Natural killer cell (primary cell): ENCODE data around the gene SLC32A1. TPM values are rescaled to one million over a fixed set of nuclear protein-coding genes. Genes with fewer than 3 reads are reported as not detected.
A peak's percentile ranks its signal among the peaks of the same experiment; 100 is the strongest.

Experiments used
- ATAC-seq, 3 donors: fragments of 150-1000 bp in 2 of 3; fragments of 200-7000 bp in 1 of 3; cut with Tn5 transposase; 1 replicate in 1 of 3; 2 replicates in 2 of 3; pipeline ENCODE4 v1.10.0; 2021; ENCODE audit warnings: mild to moderate bottlenecking in 2 of 3, moderate library complexity in 2 of 3
- DNase-seq, 2 donors: peaks; one replicate each; pipeline versions ENCODE4 v3.0.0 to v3.0.0-alpha.2; 2013 to 2021; ENCODE audit warnings: mixed read lengths in 1 of 2
- H3K27ac ChIP-seq: one replicate; pipeline ENCODE4 v1.5.1; 2013; ENCODE audit warnings: mild to moderate bottlenecking, low read length
- H3K27me3 ChIP-seq: one replicate; pipeline ENCODE4 v1.6.1; 2013; ENCODE audit warnings: low read length; ENCODE audit not compliant: control insufficient read depth, insufficient read depth
- H3K36me3 ChIP-seq: one replicate; pipeline ENCODE4 v1.6.1; 2013; ENCODE audit warnings: low read length; ENCODE audit not compliant: control insufficient read depth, insufficient read depth
- H3K4me1 ChIP-seq: one replicate; pipeline ENCODE4 v1.6.1; 2013; ENCODE audit warnings: low read length; ENCODE audit not compliant: control insufficient read depth, insufficient read depth
- H3K4me3 ChIP-seq: one replicate; pipeline ENCODE4 v1.5.1; 2013; ENCODE audit warnings: low read length
- H3K9me3 ChIP-seq: one replicate; pipeline ENCODE4 v1.6.1; 2013; ENCODE audit warnings: low read length; ENCODE audit not compliant: control insufficient read depth, insufficient read depth
- H3K27ac Mint-ChIP-seq, 2 donors: one replicate each; pipeline ENCODE4 v1.8.0; 2022; ENCODE audit warnings: mild to moderate bottlenecking in 2 of 2, mixed read lengths in 2 of 2, moderate library complexity in 1 of 2
- H3K27me3 Mint-ChIP-seq, 2 donors: one replicate each; pipeline ENCODE4 v1.8.0; 2022; ENCODE audit warnings: low read depth in 2 of 2, mixed read lengths in 2 of 2
- H3K36me3 Mint-ChIP-seq: one replicate; pipeline ENCODE4 v1.8.0; 2022; ENCODE audit warnings: mixed read lengths
- H3K4me1 Mint-ChIP-seq, 2 donors: one replicate each; pipeline ENCODE4 v1.8.0; 2022; ENCODE audit warnings: mixed read lengths in 2 of 2
- H3K4me3 Mint-ChIP-seq: one replicate; pipeline ENCODE4 v1.8.0; 2022; ENCODE audit warnings: mild to moderate bottlenecking, moderate library complexity, mixed read lengths
- H3K9me3 Mint-ChIP-seq, 2 donors: one replicate each; pipeline ENCODE4 v1.8.0; 2022; ENCODE audit warnings: mixed read lengths in 2 of 2
- CTCF ChIP-seq: fragments of 200-600 bp; IDR thresholded peaks from one replicate; pipeline ENCODE4 v1.8.0; 2022; ENCODE audit warnings: antibody characterized with exemption
- WGBS: methylation state at CpG from one replicate; pipeline ENCODE4 v1.1.7; 2013; ENCODE audit warnings: missing lambda C conversion rate; ENCODE audit not compliant: insufficient coverage; 5-methylcytosine and 5-hydroxymethylcytosine counted together
- intact Hi-C: fragments of 100-400 bp; cut with micrococcal nuclease; formaldehyde crosslinking; loops from one replicate; pipeline ENCODE4 v1.14.2; 2022
- total RNA-seq, 4 donors: library from RNA; stranded (reverse); fragments of 120-200 nt in 1 of 4; gene quantifications; one replicate each; pipeline versions ENCODE4 v1.2.3 to v1.2.4, GENCODE V29; 2013 to 2022

SLC32A1 gene
- total RNA-seq, 3 donors from 2014 or later (not counting 1 experiment from before 2014, with no cell fraction given): not detected

- Histone ChIP-seq H3K9me3 (no peaks in the 10 kb centered on the region), H3K27ac (peak overlapping the region; percentile 32), H3K36me3 (peaks cover 3% of the 10 kb centered on the region), H3K27me3 (no peaks in the 10 kb centered on the region), H3K4me3 (peak overlapping the region; percentile 9), H3K4me1 (peaks cover 19% of the 10 kb centered on the region)
- TF ChIP-seq CTCF: no peak
- Mint-ChIP-seq H3K4me1 (peaks cover 23 to 26% of the 10 kb centered on the region in 2 donors), H3K36me3 (peaks cover 4% of the 10 kb centered on the region), H3K9me3 (no peaks in the 10 kb centered on the region), H3K4me3 (peak overlapping the region; percentile 98), H3K27ac (peak overlapping the region; percentile 97 to 98), H3K27me3 (peaks cover 4 to 6% of the 10 kb centered on the region in 2 donors)
- intact Hi-C loops: loop anchor here (1.0 to 2.0 kb wide), 3 partner anchors 17 to 215 kb away; partner anchors contain the start of gene DHX35
- no peak for DNase-seq
- 15% methylated on average over 39 of the region's 39 CpGs for WGBS
- ATAC-seq: no peak
Observed at GRCh38 chr20:38747495-38748096, 23.3 kb downstream of the SLC32A1 start.

- peaks cover 23 to 26% of the 10 kb centered on the region in 2 donors for H3K4me1 Mint-ChIP-seq
- WGBS: under 1% methylated on average over 84 of the region's 84 CpGs
- Histone ChIP-seq H3K27me3 (no peaks in the 10 kb centered on the region), H3K4me3 (peak within 1 kb of the TSS; percentile 74), H3K27ac (peak within 1 kb of the TSS; percentile 96), H3K4me1 (peaks cover 19% of the 10 kb centered on the region), H3K36me3 (peaks cover 5% of the 10 kb centered on the region), H3K9me3 (no peaks in the 10 kb centered on the region)
- H3K9me3 Mint-ChIP-seq: no peaks in the 10 kb centered on the region
- H3K36me3 Mint-ChIP-seq: peaks cover 11% of the 10 kb centered on the region
- peak; percentile 97 to 98 for DNase-seq
- intact Hi-C loops: loop anchor here (1.0 kb wide), 2 partner anchors 74 to 214 kb away; partner anchors contain the start of gene DHX35
- TF ChIP-seq CTCF: no peak
- H3K27ac Mint-ChIP-seq: peak within 1 kb of the TSS; percentile 97 to 98
- peak; percentile 91 to 98 (median 94) for ATAC-seq
- H3K27me3 Mint-ChIP-seq: peaks cover 0 to 3% of the 10 kb centered on the region in 2 donors
- peak within 1 kb of the TSS; percentile 98 for H3K4me3 Mint-ChIP-seq
Observed at GRCh38 chr20:38748097-38748860, 24.0 kb downstream of the SLC32A1 start, which contains the start of gene ACTR5. Gene ACTR5 (plus strand): TSS chr20:38748460. CDS start chr20:38748479, 19 bp downstream.

- intact Hi-C loops: loop anchor here (1.0 kb wide), 2 partner anchors 75 to 213 kb away; partner anchors contain the start of gene DHX35
- 0% methylated on average over 10 of the region's 10 CpGs for WGBS
- H3K4me3 ChIP-seq: peak overlapping the region; percentile 74
- peaks cover 23 to 26% of the 10 kb centered on the region in 2 donors for H3K4me1 Mint-ChIP-seq
- H3K27ac ChIP-seq: peak overlapping the region; percentile 21
- peaks cover 0 to 3% of the 10 kb centered on the region in 2 donors for H3K27me3 Mint-ChIP-seq
- peak overlapping the region; percentile 97 to 98 for H3K27ac Mint-ChIP-seq
- ATAC-seq (no peak), DNase-seq (peak in 1 of 2 donors; percentile 63)
- peaks cover 8% of the 10 kb centered on the region for H3K36me3 ChIP-seq
- TF ChIP-seq CTCF: no peak
- no peaks in the 10 kb centered on the region for H3K9me3 ChIP-seq
- no peaks in the 10 kb centered on the region for H3K27me3 ChIP-seq
- H3K36me3 Mint-ChIP-seq: peaks cover 14% of the 10 kb centered on the region
- H3K9me3 Mint-ChIP-seq: no peaks in the 10 kb centered on the region
- peak overlapping the region; percentile 98 for H3K4me3 Mint-ChIP-seq
- peaks cover 19% of the 10 kb centered on the region for H3K4me1 ChIP-seq
Observed at GRCh38 chr20:38748861-38749149, 24.5 kb downstream of the SLC32A1 start.
